ENCODE measurements around the gene NUDT8. TPM values are rescaled to one million over a fixed set of nuclear protein-coding genes. Genes with fewer than 3 reads are reported as not detected.
A peak's percentile ranks its signal among the peaks of the same experiment; 100 is the strongest.

NUDT8 gene
- polyA plus RNA-seq, 1 of the 3 experiments (the other 2 are of a cell fraction): 2.7 TPM

GRCh38 chr11:67615728-67616430, 13.9 kb downstream of the NUDT8 start:
- CTCF ChIA-PET: interaction anchor here (1.3 to 7.1 kb wide), 3 partner anchors 13 to 44 kb away, joined by 5 to 107 read pairs (median 24); partner anchors contain the start of genes GSTP1 and NUDT8
- no peaks in the 10 kb centered on the region for H3F3A ChIP-seq (replicated peaks; ENCODE audit: insufficient read depth)
- WGBS (ENCODE audit: low lambda C conversion rate): 47% methylated on average over 30 of the region's 34 CpGs
- no peaks in the 10 kb centered on the region for H3K79me2 ChIP-seq (ENCODE audit: insufficient read depth)
- peaks cover 0 to 18% of the 10 kb centered on the region in 2 experiments for H3K36me3 ChIP-seq (replicated peaks in 1 of 2; ENCODE audit: control insufficient read depth in 1 of 2, insufficient read depth in 2 of 2, low read length in 1 of 2)
- H3K27ac ChIP-seq (ENCODE audit: low read depth in 2 of 2, low read length in 1 of 2): no peak overlapping the region
- no peak overlapping the region for H3K4me3 ChIP-seq (ENCODE audit: low read depth in 2 of 2, low read length in 1 of 2)
- DNase-seq: peak; percentile 41
- H3K9me2 ChIP-seq: no peaks in the 10 kb centered on the region
- H3K9me3 ChIP-seq: no peaks in the 10 kb centered on the region
- H3K27me3 ChIP-seq (ENCODE audit: insufficient read depth): no peaks in the 10 kb centered on the region
- peaks cover 2% of the 10 kb centered on the region; the same call in 1 of the 2 replicates for H4K20me1 ChIP-seq (ENCODE audit: insufficient read depth)
- no peaks in the 10 kb centered on the region; a peak in 1 of 4 replicates for H3K4me1 ChIP-seq (ENCODE audit: control insufficient read depth in 1 of 2, insufficient read depth in 2 of 2, low read depth in 1 of 2, low read length in 1 of 2)
- POLR2A ChIA-PET: no interaction called here
- no peak overlapping the region for H3K9ac ChIP-seq
- no peak for TF ChIP-seq MXI1 (IDR thresholded peaks at IDR 0.05; ENCODE audit: low read depth, low read length)
- no peak for TF ChIP-seq FOXJ3 (CRISPR knock-in tag; IDR thresholded peaks at IDR 0.05)
- no peak for TF ChIP-seq SIN3A (IDR thresholded peaks at IDR 0.05; ENCODE audit: borderline replicate concordance, low read depth, low read length)
- no peak for TF ChIP-seq POLR2AphosphoS5 (IDR thresholded peaks at IDR 0.05; ENCODE audit: low read depth, low read length)
- no peak for TF ChIP-seq MEF2A (IDR thresholded peaks at IDR 0.05; ENCODE audit: borderline replicate concordance, low read depth)
- no peak overlapping the region for H3K4me2 ChIP-seq
- no peak overlapping the region for H2AFZ ChIP-seq (ENCODE audit: low read depth)

- Histone ChIP-seq H3K9me3 (no peaks in the 10 kb centered on the region), H3K36me3 (replicated peaks in 1 of 2; ENCODE audit: control insufficient read depth in 1 of 2, insufficient read depth in 2 of 2, low read length in 1 of 2) (peaks cover 3 to 27% of the 10 kb centered on the region in 2 experiments), H3K9ac (no peak overlapping the region), H3K9me2 (no peaks in the 10 kb centered on the region), H3K79me2 (ENCODE audit: insufficient read depth) (no peaks in the 10 kb centered on the region), H3K4me1 (ENCODE audit: control insufficient read depth in 1 of 2, insufficient read depth in 2 of 2, low read depth in 1 of 2, low read length in 1 of 2) (no peaks in the 10 kb centered on the region; a peak in 1 of 4 replicates), H3F3A (replicated peaks; ENCODE audit: insufficient read depth) (no peaks in the 10 kb centered on the region), H3K4me2 (no peak overlapping the region), H3K4me3 (ENCODE audit: low read depth in 2 of 2, low read length in 1 of 2) (no peak overlapping the region), H4K20me1 (ENCODE audit: insufficient read depth) (peaks cover 2% of the 10 kb centered on the region; the same call in 1 of the 2 replicates), H3K27ac (ENCODE audit: low read depth in 2 of 2, low read length in 1 of 2) (no peak overlapping the region), H3K27me3 (ENCODE audit: insufficient read depth) (no peaks in the 10 kb centered on the region), H2AFZ (ENCODE audit: low read depth) (no peak overlapping the region)
- ChIA-PET POLR2A (interaction anchor here (1.0 to 1.5 kb wide), 3 partner anchors 15 to 31 kb away, joined by 3 to 4 read pairs (median 4); partner anchors contain the start of genes GSTP1 and NUDT8), CTCF (interaction anchor here (0.6 to 7.1 kb wide), 26 partner anchors 9 to 186 kb away, joined by 3 to 107 read pairs (median 5); partner anchors contain the start of genes GSTP1 and NUDT8)
- no peak for TF ChIP-seq MEF2A (IDR thresholded peaks at IDR 0.05; ENCODE audit: borderline replicate concordance, low read depth)
- no peak for TF ChIP-seq MAX (IDR thresholded peaks at IDR 0.05; ENCODE audit: low read depth)
- peak; percentile 46 for TF ChIP-seq CTCF (IDR thresholded peaks at IDR 0.05)
- TF ChIP-seq RXRA (IDR thresholded peaks at IDR 0.05; ENCODE audit: borderline replicate concordance, low read depth): no peak
- TF ChIP-seq SMC3 (IDR thresholded peaks at IDR 0.05; ENCODE audit: low read depth, low read length): peak; percentile 23; the same call in 1 of the 2 replicates
- TF ChIP-seq POLR2AphosphoS5 (IDR thresholded peaks at IDR 0.05; ENCODE audit: low read depth, low read length): no peak
- no peak for TF ChIP-seq EZH2phosphoT487 (IDR thresholded peaks at IDR 0.05; ENCODE audit: borderline replicate concordance, low read depth)
- no peak for TF ChIP-seq TAF1 (IDR thresholded peaks at IDR 0.05; ENCODE audit: borderline replicate concordance, low read depth, low read length)
- WGBS (ENCODE audit: low lambda C conversion rate): 65% methylated on average over 9 of the region's 18 CpGs
- DNase-seq: peak; percentile 76
Measured at GRCh38 chr11:67614730-67615714, 14.7 kb downstream of the NUDT8 start.

Data from SK-N-SH (cell line).